ENCODE data around the gene CATSPER3. TPM values are rescaled to one million over a fixed set of nuclear protein-coding genes. Genes with fewer than 3 reads are reported as not detected.

CATSPER3 gene
- total RNA-seq, 1 donor from 2014 or later, result not detected

- DNase-seq, result no peak
Measured at GRCh38 chr5:135041726-135042125, 74.0 kb downstream of the CATSPER3 start.

GRCh38 chr5:135042595-135042994 is 74.9 kb downstream of the CATSPER3 start:
- no peak for DNase-seq

GRCh38 chr5:135045488-135045887 is 77.8 kb downstream of the CATSPER3 start:
- no peak for DNase-seq

- DNase-seq, result no peak
Measured at GRCh38 chr5:135046661-135047346, 79.1 kb downstream of the CATSPER3 start.

DNA sequence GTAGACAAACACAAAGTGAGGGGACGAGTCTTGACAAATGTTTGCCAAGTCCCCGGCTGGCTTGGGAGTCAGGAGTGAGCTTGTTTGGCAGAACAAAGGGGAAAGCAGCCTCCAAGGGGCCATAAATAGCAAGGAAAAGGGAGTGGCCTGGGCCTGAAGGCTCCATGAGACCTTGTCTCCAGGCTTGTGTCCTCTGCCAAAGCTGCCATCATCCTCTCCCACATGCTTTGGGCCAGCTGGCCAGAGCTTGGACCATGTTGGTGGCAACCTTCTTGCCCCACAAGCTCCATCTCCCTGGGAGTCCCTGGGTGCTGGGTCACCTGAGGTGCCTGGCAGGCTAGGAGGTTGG is 79.6 kb downstream of the CATSPER3 start:
- no peak for DNase-seq

DNA sequence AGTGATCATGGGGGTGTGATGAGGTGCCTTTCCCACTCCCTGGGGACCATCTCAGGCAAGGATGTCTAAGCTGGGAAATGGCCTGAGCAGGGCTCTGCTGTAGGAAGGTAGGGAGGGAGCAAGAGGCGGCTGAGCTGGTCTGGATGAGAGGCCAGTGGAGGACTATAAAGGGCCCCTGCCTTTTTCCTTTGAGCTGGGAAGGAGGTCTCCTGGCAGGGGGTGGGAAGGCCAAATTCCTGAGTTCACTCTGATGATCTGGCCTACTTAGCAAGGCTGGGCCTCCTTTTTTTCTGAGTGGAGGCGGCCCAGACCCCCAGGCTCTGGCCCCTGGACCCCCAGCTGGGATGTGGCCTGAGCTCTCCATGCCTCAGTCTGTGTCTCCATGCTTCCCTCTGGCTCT is 80.6 kb downstream of the CATSPER3 start:
- no peak for DNase-seq

DNA sequence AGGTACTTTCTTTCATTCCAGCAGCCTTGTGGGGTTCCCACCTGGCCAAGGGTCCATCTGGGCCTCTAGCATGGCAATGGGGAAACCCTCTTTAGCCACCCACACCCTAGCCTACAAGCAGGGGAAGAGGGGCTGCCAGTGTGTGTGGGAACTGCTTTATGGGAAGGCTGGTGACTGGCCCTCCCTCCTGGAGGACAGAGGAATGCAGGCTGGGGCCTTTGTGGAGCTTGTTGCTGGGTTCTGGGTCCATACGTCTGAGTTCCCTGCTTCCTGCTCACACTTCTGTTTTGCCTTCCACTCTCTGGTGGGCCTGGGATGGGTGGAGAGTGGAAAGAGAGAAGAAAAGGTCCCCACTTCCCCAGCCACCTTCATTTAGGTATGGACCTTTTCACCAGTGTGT is 81.2 kb downstream of the CATSPER3 start:
- DNase-seq, result no peak

- no peak for DNase-seq
Measured at GRCh38 chr5:135050244-135050767, 82.6 kb downstream of the CATSPER3 start.

DNA sequence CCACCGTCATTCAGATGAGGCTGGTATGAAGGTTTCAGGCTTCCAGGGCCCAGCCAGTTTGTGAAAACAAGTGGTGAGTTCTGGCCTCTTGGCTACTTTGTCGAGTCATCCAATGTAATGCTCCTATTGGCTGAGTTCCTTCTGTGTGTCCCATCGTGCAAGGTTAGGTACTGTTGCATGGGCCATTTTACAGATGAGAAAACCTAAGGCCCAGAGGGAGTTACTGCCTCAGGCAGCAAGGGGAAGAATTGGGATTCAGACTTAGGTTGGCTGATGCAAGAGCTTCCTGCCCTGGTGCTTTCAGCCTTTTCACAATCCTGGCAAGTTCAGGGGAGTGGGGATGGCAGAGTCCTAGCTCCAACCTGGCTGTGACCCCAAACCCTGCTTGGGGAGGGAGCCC is 83.7 kb downstream of the CATSPER3 start:
- no peak for DNase-seq

GRCh38 chr5:135051872-135052271 is 84.2 kb downstream of the CATSPER3 start:
- no peak for DNase-seq

DNA sequence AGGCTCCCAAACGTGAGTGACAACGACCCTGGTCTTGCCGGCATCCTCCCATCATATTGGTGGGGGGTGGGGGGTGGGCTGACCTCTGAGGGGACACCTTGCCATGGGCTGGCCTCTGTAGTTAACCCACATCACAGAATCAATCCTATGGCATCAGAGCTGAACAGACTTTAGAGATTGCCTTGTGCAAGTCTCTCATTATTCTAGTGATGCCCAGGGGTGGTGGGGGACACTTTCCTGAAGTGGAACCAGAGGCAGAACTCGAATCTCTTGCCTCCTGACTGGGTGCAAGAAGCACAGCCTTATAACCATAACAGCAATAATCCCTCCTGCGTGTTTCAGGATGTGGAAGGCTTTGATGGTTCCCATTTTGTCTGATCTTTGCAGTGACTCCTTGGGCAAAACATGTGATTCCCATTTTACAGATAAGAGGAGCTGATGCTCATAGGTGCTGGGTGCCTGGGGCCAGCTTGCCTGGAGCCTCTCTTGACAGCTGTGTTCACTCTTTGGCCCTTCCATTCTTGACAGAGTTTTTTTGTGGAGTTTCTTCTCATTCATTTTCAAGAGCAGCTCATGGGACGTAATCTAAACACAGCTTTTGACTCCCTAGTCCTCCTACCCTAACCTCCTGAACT is 84.9 kb downstream of the CATSPER3 start:
- DNase-seq, result no peak

- DNase-seq, result no peak
Measured at GRCh38 chr5:135053278-135053677, 85.6 kb downstream of the CATSPER3 start.

GRCh38 chr5:135053989-135054388 is 86.3 kb downstream of the CATSPER3 start:
- no peak for DNase-seq

DNA sequence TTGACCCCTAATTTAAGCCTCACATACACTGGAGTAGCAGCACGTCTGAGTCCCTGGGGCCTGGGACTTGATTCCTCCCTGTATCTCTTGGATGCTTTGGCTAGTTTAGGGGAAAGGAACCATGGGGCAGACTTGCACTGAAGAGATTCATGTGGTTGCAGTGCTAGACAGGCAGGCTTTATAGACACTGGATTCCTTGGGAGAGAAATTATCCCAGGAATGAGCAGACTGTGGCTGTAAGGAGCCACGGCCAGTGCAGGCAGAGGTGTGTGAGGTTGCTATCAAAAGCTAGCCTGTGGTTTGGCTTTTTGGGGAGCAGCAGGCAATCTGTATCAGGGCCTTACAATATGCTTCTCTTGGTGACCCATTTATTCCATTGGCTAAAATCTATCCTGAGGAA is 86.8 kb downstream of the CATSPER3 start:
- DNase-seq, result no peak

DNA sequence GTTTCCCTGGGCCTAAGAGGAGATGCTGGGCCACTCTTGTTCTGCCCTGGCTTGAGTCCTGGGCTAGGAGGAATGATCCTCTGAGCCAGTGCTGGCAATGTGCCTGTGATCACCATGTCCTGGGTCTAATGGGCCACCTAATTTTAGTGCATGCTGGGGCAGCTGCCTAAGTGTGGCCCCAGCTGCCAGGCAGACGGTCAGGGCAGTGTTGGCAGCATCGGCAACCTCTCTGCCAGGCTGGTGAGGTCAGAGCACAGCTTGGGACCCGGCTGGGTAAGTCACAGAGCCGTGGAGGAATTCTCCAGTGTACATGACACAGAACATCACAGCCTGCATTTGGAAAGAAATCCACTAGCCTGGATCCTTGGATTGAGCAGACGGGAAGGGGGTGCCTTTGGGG is 87.7 kb downstream of the CATSPER3 start:
- no peak for DNase-seq

- no peak for DNase-seq
Measured at GRCh38 chr5:135056316-135057030, 88.8 kb downstream of the CATSPER3 start.

GRCh38 chr5:135057233-135057632 is 89.5 kb downstream of the CATSPER3 start:
- no peak for DNase-seq

- DNase-seq, result no peak
Measured at GRCh38 chr5:135058331-135058732, 90.6 kb downstream of the CATSPER3 start.

DNA sequence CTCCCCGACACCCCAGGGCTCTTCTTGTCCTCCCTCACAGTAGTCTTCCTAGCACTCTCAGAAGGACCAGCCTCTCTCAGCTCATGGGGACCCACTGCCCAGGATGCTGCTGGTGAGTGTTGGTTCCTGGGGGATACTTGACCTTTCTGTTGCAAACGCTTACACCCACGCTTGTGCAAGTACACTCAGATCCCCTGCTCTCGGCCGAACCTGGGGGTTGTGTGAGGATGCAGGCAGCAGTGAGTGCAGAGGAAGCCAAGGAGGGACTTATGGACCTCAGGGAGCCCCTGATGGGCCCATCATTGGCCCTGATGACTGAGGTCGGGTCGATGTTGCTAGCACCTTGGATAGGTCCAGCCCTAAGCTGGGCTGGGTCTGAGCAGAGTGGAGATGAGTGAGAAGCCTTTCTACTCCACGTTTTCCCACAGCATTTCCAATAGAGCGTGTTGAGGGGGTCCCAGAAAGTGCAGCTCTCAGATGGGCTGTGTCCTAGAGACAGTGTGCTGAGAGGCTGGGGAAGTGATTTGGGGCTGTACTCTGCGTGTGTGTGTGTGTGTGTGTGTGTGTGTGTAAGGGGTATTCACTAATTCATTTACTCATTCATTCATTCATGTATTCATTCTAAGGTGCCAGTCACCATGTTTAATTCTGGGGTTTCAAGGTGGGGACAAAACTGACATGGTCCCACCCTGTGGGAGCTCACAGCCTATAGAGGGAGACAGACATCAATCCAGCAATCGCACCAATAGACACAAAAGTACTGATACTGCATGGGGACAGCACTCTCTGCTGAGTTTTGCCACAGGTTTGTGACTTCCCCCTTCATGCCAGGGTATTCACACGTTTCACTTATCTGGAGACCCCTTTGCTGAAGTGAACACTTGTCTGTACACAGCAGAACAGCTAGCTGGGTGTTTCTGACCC is 91.6 kb downstream of the CATSPER3 start:
- DNase-seq, result no peak

GRCh38 chr5:135060021-135060420 is 92.3 kb downstream of the CATSPER3 start:
- no peak for DNase-seq

GRCh38 chr5:135061001-135061400 is 93.3 kb downstream of the CATSPER3 start:
- DNase-seq, result no peak
